IMR-90 (cell line): ENCODE results near the gene GRID1. TPM values are rescaled to one million over a fixed set of nuclear protein-coding genes. Genes with fewer than 3 reads are reported as not detected.

ENCODE experiments used
- ATAC-seq: fragments of 200-7000 bp; cut with Tn5 transposase; 2 replicates; pipeline ENCODE4 v1.9.1; 2020; ENCODE audit warnings: low read depth, mild to moderate bottlenecking, moderate library complexity
- BruUV-seq: library from RNA; stranded (reverse); fragments of 400-500 nt; replicated peaks from 2 replicates; lab custom pipeline; 2021; lab: Mats Ljungman, UMichigan
- CTCF ChIA-PET: fragments of 300-600 bp; formaldehyde crosslinking; extraction: SDS; loops from one replicate; lab custom pipeline; 2021; ENCODE audit warnings: antibody characterized with exemption; lab: Yijun Ruan, JAX
- POLR2A ChIA-PET: fragments of 300-600 bp; sonication (Branson Sonifier 250); formaldehyde crosslinking; loops from one replicate; lab custom pipeline; 2022; ENCODE audit warnings: antibody characterized with exemption; ENCODE audit not compliant: unreplicated experiment; lab: Charles Lee
- DNase-seq: peaks from one replicate; pipeline ENCODE4 v3.0.0; 2013
- H2AFZ ChIP-seq: replicated peaks from 2 replicates; pipeline ENCODE3; 2013; ENCODE audit warnings: low read length, mild to moderate bottlenecking; ENCODE audit not compliant: poor library complexity
- H2AK5ac ChIP-seq: 2 replicates; pipeline ENCODE4 v1.6.1; 2013; ENCODE audit warnings: low read depth, low read length, inconsistent platforms
- H2AK9ac ChIP-seq: replicated peaks from 2 replicates; pipeline ENCODE3; 2013; ENCODE audit warnings: mild to moderate bottlenecking, low read depth, low read length, moderate library complexity; ENCODE audit not compliant: poor library complexity
- H2BK120ac ChIP-seq: 2 replicates; pipeline ENCODE4 v1.6.1; 2013; ENCODE audit warnings: low read depth, low read length, inconsistent platforms
- H2BK15ac ChIP-seq: 3 replicates; pipeline ENCODE4 v1.6.1; 2013; ENCODE audit warnings: low read depth, low read length, inconsistent platforms
- H2BK20ac ChIP-seq: 2 replicates; pipeline ENCODE4 v1.6.1; 2013; ENCODE audit warnings: low read depth, mild to moderate bottlenecking, inconsistent platforms, low read length, moderate library complexity
- H2BK5ac ChIP-seq: 2 replicates; pipeline ENCODE4 v1.6.1; 2013; ENCODE audit warnings: mild to moderate bottlenecking, low read depth, low read length, inconsistent platforms; ENCODE audit not compliant: poor library complexity, severe bottlenecking
- H3K14ac ChIP-seq: replicated peaks from 2 replicates; pipeline ENCODE4 v1.6.1; 2013; ENCODE audit warnings: low read depth, low read length, inconsistent platforms
- H3K18ac ChIP-seq: 2 replicates; pipeline ENCODE4 v1.6.1; 2013; ENCODE audit warnings: low read depth, low read length, control low read depth
- H3K23ac ChIP-seq: 2 replicates; pipeline ENCODE4 v1.6.1; 2013; ENCODE audit warnings: low read depth, low read length, inconsistent platforms
- H3K27ac ChIP-seq: 2 replicates; pipeline ENCODE4 v1.5.1; 2013; ENCODE audit warnings: mild to moderate bottlenecking, control low read depth, low read length; ENCODE audit not compliant: insufficient read depth
- H3K27me3 ChIP-seq: 2 replicates; pipeline ENCODE4 v1.6.1; 2013; ENCODE audit warnings: low read length; ENCODE audit not compliant: control insufficient read depth, insufficient read depth
- H3K36me3 ChIP-seq: 2 replicates; pipeline ENCODE4 v1.6.1; 2013; ENCODE audit warnings: low read length, mixed read lengths; ENCODE audit not compliant: control insufficient read depth, insufficient read depth
- H3K4ac ChIP-seq: 2 replicates; pipeline ENCODE4 v1.6.1; 2013; ENCODE audit warnings: low read depth, low read length, inconsistent platforms
- H3K4me1 ChIP-seq: 2 replicates; pipeline ENCODE4 v1.6.1; 2013; ENCODE audit warnings: low read length, mixed read lengths; ENCODE audit not compliant: control insufficient read depth, insufficient read depth
- H3K4me2 ChIP-seq: 2 replicates; pipeline ENCODE4 v1.6.1; 2013; ENCODE audit warnings: low read depth, mild to moderate bottlenecking, control low read depth, low read length, moderate library complexity
- H3K4me3 ChIP-seq: 2 replicates; pipeline ENCODE4 v1.5.1; 2013; ENCODE audit warnings: low read depth, mild to moderate bottlenecking, control low read depth, low read length, moderate library complexity; ENCODE audit not compliant: insufficient read depth
- H3K56ac ChIP-seq: 2 replicates; pipeline ENCODE4 v1.6.1; 2013; ENCODE audit warnings: low read length, inconsistent platforms; ENCODE audit not compliant: insufficient read depth; ENCODE audit errors: extremely low read depth
- H3K79me1 ChIP-seq, 2 experiments: 2 replicates each; pipeline ENCODE4 v1.6.1; 2013; ENCODE audit warnings: low read length in 2 of 2, inconsistent platforms in 1 of 2, low read depth in 1 of 2
- H3K9ac ChIP-seq: 2 replicates; pipeline ENCODE4 v1.6.1; 2013; ENCODE audit warnings: low read depth, low read length, control low read depth
- H3K9me1 ChIP-seq: 2 replicates; pipeline ENCODE4 v1.6.1; 2013; ENCODE audit warnings: low read length, inconsistent platforms; ENCODE audit not compliant: insufficient read depth
- H3K9me3 ChIP-seq: 2 replicates; pipeline ENCODE4 v1.6.1; 2013; ENCODE audit warnings: low read length; ENCODE audit not compliant: control insufficient read depth, insufficient read depth
- H4K20me1 ChIP-seq: 2 replicates; pipeline ENCODE4 v1.6.1; 2013; ENCODE audit warnings: low read length, inconsistent platforms; ENCODE audit not compliant: insufficient read depth
- H4K5ac ChIP-seq: 2 replicates; pipeline ENCODE4 v1.6.1; 2013; ENCODE audit warnings: mild to moderate bottlenecking, low read depth, low read length, control low read depth
- H4K8ac ChIP-seq, 2 experiments: 2 replicates each; pipeline ENCODE4 v1.6.1; 2013; ENCODE audit warnings: low read depth in 2 of 2, low read length in 2 of 2, control low read depth in 1 of 2, inconsistent platforms in 1 of 2
- H4K91ac ChIP-seq: 2 replicates; pipeline ENCODE4 v1.6.1; 2013; ENCODE audit warnings: low read depth, low read length, inconsistent platforms; ENCODE audit not compliant: insufficient read depth
- MAFK ChIP-seq: IDR thresholded peaks from 2 replicates; pipeline ENCODE4 v1.6.1; 2012; ENCODE audit warnings: low read depth, low read length, improper control_type of control experiment
- SMC3 ChIP-seq: fragments of 150-350 bp; IDR thresholded peaks from 2 replicates; pipeline ENCODE4 v1.6.1; 2016; ENCODE audit warnings: low read depth, mild to moderate bottlenecking, antibody characterized with exemption, low read length, moderate library complexity
- WGBS, 2 experiments: methylation state at CpG; one replicate each; pipeline versions ENCODE4 v1.1.5 to v1.1.7; 2013; ENCODE audit warnings: missing lambda C conversion rate in 2 of 2; ENCODE audit not compliant: insufficient read length in 1 of 2; ENCODE audit errors: extremely low coverage in 2 of 2; 5-methylcytosine and 5-hydroxymethylcytosine counted together
- dilution Hi-C: fragments of 300-500 bp; cut with HindIII; formaldehyde crosslinking; loops from one replicate; pipeline ENCODE4 v1.14.3; 2018; ENCODE audit warnings: low sequenced_read_pairs; ENCODE audit not compliant: unreplicated experiment
- in situ Hi-C: fragments of 300-500 bp; cut with MboI; formaldehyde crosslinking; loops from 3 replicates; pipeline ENCODE4 v1.14.3; 2019; ENCODE audit warnings: low sequenced_read_pairs, inconsistent platforms, mixed read lengths
- intact Hi-C: fragments of 100-400 bp; cut with micrococcal nuclease; formaldehyde crosslinking; loops from 2 replicates; pipeline ENCODE4 v1.10.0; 2022
- polyA plus RNA-seq, 3 experiments: library from polyadenylated mRNA; depleted of rRNA; stranded (reverse); fragments of >200 nt; gene quantifications; 2 replicates each; pipeline ENCODE4 v1.2.3, GENCODE V29; 2012; ENCODE audit warnings: low replicate concordance in 1 of 3
- total RNA-seq: library from RNA; depleted of rRNA; stranded (reverse); fragments of >200 nt; gene quantifications from 2 replicates; pipeline ENCODE4 v1.2.3, GENCODE V29; 2012

GRID1 gene
- total and polyA plus RNA-seq, 2 of the 4 experiments (the other 2 are of a cell fraction) = not detected

DNA sequence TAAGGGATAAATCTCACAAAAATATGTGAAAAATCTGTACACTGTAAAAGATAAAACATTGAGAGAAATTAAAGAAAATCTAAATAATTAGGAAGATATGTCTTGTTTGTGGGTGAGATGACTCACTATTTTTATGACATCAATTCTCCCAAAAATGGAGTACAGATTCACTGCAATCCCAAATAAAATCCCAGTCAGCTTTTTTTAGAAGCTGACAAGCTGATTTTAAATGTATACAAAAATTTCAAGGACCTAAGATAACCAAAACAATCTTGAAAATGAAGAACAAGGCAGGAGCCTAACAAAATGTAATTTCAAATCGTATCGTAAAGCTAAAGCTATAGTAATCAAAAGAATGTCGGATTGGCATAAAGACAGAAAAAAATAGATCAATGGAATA lies 458.1 kb downstream of the GRID1 start:
- Histone ChIP-seq H4K20me1 (no peaks in the 10 kb centered on the region), H3K4me1 (no peaks in the 10 kb centered on the region), H3K9me3 (peaks cover 10% of the 10 kb centered on the region), H3K27ac (no peak overlapping the region), H2BK15ac (no peak overlapping the region), H3K23ac (no peak overlapping the region), H2BK20ac (no peak overlapping the region), H3K27me3 (no peaks in the 10 kb centered on the region), H2BK120ac (no peak overlapping the region), H3K4me2 (no peak overlapping the region), H3K79me1 (no peaks in the 10 kb centered on the region), H3K4me3 (no peak overlapping the region), H2BK5ac (no peak overlapping the region), H3K9ac (no peak overlapping the region), H4K91ac (no peak overlapping the region), H3K36me3 (no peaks in the 10 kb centered on the region), H3K9me1 (no peaks in the 10 kb centered on the region), H2AK5ac (no peak overlapping the region), H4K8ac (no peak overlapping the region), H3K56ac (no peak overlapping the region), H4K5ac (no peak overlapping the region), H3K4ac (no peak overlapping the region), H3K18ac (no peak overlapping the region), H2AK9ac (no peak overlapping the region), H3K14ac (no peak overlapping the region), H2AFZ (no peak overlapping the region)
- dilution Hi-C loops (no loop called here), intact Hi-C loops (no loop called here), in situ Hi-C loops (no loop called here)
- peak; percentile 37; the same call in 1 of the 2 replicates for TF ChIP-seq MAFK
- no peak for TF ChIP-seq SMC3
- CTCF ChIA-PET = no interaction called here
- POLR2A ChIA-PET = no interaction called here
- no peak for ATAC-seq
- DNase-seq = no peak
- BruUV-seq = no TSS peak
- WGBS, 2 experiments = no CpG with 5 or more reads among the region's 3 CpGs
